Liver (tissue), 3 donors: ENCODE data around the gene RPS6KA3.

ENCODE experiments used
- HNF4G ChIP-seq: IDR thresholded peaks from 2 replicates; pipeline ENCODE4 v1.6.1; 2016; ENCODE audit warnings: antibody characterized with exemption
- RXRA ChIP-seq, 2 donors: IDR thresholded peaks; 2 replicates each; pipeline ENCODE4 v1.6.1; 2017 to 2018; ENCODE audit warnings: antibody characterized with exemption in 2 of 2, mild to moderate bottlenecking in 1 of 2
- YY1 ChIP-seq: IDR thresholded peaks from 2 replicates; pipeline ENCODE4 v1.6.1; 2016; ENCODE audit warnings: antibody characterized with exemption, mild to moderate bottlenecking
- TF ChIP-seq, protein P1 (sequence below): fragments of 150-350 bp; IDR thresholded peaks from 2 replicates; pipeline ENCODE4 v1.5.1; 2017; ENCODE audit warnings: improper control_type of control experiment, low read depth, low read length; ENCODE audit not compliant: missing input control
- donor health status: healthy.
- donor health status: healthy.

- TF ChIP-seq HNF4G (no peak), YY1 (no peak), RXRA (IDR thresholded peaks at IDR 0.05) (no peak)
- TF ChIP-seq, protein P1, sequence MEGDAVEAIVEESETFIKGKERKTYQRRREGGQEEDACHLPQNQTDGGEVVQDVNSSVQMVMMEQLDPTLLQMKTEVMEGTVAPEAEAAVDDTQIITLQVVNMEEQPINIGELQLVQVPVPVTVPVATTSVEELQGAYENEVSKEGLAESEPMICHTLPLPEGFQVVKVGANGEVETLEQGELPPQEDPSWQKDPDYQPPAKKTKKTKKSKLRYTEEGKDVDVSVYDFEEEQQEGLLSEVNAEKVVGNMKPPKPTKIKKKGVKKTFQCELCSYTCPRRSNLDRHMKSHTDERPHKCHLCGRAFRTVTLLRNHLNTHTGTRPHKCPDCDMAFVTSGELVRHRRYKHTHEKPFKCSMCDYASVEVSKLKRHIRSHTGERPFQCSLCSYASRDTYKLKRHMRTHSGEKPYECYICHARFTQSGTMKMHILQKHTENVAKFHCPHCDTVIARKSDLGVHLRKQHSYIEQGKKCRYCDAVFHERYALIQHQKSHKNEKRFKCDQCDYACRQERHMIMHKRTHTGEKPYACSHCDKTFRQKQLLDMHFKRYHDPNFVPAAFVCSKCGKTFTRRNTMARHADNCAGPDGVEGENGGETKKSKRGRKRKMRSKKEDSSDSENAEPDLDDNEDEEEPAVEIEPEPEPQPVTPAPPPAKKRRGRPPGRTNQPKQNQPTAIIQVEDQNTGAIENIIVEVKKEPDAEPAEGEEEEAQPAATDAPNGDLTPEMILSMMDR = no peak
Observed at GRCh38 chrX:20271730-20272129, 5.0 kb upstream of the RPS6KA3 start.
